ENCODE results near the gene DUSP9.
A peak's percentile ranks its signal among the peaks of the same experiment; 100 is the strongest.
"Not testable (repeated sequence)": the region's sequence is repeated elsewhere in the genome, so short reads cannot be mapped to it uniquely, and the experiment has no call there.

DUSP9 gene

DNA sequence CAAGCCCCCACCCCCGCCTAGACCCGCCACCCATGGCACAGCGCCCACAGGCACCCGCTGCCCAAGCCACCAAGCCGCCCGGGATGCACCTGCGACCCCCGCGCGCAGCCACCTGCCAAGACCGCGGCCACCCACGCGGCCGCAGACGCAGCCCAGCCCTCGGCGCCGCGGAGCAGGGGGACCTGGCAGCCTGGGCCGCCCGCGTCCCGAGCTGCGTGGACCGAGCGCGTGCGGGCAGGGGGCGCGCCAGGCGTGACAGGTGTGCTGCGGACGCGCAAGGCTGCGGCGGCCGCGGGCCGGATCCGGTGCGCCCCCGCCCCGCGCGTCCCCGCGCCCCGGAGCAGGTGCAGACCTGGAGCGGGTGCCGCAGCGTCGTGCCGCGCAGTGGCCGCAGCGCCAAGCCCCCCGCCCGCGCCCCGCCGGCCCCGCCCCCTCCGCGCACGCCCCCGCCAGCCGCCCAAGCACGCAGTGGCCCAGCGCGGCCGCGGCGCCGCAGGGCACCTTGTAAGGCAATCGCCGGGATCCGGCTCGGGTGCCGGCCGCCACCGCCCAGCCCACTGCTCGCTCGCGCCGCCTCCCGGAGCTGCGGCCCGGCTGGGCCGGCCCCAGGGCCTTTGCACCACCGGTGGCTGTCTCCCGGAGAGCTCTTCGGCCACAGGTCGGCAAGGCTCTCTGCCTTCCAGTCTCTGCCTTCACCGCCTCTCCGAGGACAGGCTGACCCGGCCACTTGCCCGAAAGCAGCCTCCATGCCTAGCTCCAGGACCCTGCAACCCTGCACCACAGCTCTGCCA is 26.6 kb downstream of the DUSP9 start, which contains the start of gene PNCK:
Gene PNCK, minus strand, starts transcription at position 386 of the 791 bp plus-strand sequence. CDS start 737 bp downstream, outside the sequence.
- DNase-seq: no peak

DNA sequence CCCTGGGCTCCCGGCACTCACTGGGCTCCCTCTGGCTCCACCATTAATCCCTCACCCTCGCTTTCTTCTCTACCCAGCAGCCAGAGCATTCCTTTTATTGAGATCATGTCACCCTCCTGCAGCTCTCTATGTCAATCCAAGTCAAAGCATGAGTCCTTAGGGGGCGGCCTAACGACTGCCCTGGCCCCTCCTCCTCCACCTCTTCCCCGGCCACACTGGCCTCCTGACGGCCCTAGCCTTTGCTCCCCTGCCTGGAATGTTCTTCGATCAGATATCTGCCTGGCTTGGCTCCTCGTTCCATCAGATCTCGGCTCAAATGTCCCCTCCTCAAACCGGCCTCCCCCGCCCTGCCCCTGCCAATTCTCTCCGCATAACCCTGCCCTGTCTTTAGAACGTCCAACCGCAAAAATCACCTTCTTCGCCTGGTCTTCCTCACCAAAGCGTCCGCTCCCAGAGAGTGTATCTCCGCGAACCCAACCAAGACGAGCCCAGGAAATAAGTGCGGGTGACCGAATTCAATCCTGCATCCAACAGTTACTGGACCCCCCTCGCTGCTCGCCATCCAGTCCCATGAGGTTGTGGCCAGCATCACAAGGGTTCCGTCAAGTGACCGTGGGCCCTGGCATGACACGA is 27.3 kb downstream of the DUSP9 start:
- DNase-seq: no peak

DNA sequence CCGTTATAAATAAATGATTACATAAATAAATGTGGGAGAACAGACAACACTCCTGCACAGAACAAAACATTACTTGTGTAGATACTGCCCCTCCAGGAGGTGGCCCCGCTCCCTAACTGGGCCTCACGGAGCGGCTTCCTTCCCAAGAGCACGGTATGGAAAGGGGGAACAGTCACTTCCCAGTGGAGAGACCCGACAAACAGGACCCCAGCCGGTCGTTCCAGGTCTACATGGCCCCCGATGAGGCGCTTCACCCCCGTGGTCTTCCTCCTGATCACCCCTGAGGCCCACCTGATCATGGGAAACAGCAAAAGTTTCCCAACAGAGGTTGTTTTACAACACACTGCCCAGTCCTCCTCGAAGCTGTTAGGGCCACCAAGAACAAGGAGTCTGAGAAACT is 34.2 kb downstream of the DUSP9 start:
- no peak for DNase-seq

DNA sequence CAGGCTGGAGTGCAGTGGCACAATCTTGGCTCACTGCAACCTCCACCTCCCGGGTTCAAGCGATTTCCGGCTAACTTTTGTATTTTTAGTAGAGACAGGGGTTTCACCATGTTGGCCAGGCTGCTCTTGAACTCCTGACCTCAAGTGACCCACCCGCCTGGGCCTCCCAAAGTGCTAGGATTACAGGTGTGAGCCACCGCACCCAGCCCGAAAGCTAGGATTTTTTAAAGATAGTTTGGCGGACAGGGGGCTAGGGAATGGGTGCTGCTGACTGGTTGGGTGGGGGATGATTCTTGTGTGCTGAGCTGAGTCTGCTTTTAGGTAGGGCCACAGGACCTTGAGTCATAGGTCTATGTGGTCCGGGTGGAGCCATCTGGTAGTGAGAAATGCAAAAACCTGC is 36.5 kb downstream of the DUSP9 start:
- not testable (repeated sequence) for DNase-seq

DNA sequence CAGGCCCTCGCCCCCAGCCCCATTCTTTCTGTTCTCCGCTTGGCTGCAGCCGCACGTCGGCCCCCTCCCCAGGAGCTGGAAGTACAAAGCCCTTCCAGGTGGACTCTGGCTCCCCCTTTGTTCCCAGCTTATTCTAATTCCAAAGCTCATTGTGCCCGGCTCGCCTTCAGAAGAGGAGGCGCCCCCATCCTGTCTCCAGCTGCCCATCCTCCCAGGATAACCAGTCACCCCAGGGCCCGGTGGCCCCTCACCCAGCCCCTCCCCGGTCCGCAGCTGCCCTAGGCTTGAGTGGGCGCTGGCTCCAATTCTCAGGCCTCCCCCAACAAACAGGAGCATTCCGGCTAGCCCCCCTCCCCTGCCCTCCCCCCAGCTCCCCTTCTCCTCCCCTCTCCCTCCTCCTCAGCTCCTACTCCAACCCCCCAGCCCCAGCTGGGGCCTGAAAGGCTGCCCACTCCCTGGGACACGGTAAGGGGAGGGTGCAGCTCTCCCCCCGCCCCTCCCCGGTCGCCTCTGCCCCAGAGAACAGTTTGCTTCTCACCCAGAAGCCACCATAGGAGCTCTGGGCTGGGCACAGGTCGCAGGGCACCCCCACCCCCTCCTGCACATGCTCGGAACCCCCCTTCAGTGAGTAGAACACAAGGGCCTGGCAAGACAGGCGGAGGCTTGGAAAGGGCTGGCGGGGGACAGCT is 37.6 kb downstream of the DUSP9 start:
- no peak for DNase-seq

DNA sequence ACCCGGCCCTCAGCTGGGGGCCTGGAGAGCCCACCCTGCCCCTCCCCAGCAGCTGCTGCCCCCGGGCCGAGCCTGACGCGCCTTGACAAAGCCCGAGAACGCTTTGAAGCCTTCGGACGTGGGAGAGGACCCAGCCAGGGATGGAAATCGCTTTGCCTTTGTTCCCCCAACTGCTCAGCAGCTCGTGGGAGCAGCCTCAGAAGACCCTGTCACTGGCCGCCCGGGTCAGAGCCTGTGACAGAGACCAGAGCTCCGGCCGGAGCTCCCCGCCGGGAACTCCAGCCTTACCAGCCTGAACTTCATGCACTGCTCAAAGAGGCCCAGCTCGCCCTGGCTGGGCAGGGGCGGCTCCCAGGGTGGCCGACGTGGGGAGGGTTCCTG is 38.1 kb downstream of the DUSP9 start:
- no peak for DNase-seq

DNA sequence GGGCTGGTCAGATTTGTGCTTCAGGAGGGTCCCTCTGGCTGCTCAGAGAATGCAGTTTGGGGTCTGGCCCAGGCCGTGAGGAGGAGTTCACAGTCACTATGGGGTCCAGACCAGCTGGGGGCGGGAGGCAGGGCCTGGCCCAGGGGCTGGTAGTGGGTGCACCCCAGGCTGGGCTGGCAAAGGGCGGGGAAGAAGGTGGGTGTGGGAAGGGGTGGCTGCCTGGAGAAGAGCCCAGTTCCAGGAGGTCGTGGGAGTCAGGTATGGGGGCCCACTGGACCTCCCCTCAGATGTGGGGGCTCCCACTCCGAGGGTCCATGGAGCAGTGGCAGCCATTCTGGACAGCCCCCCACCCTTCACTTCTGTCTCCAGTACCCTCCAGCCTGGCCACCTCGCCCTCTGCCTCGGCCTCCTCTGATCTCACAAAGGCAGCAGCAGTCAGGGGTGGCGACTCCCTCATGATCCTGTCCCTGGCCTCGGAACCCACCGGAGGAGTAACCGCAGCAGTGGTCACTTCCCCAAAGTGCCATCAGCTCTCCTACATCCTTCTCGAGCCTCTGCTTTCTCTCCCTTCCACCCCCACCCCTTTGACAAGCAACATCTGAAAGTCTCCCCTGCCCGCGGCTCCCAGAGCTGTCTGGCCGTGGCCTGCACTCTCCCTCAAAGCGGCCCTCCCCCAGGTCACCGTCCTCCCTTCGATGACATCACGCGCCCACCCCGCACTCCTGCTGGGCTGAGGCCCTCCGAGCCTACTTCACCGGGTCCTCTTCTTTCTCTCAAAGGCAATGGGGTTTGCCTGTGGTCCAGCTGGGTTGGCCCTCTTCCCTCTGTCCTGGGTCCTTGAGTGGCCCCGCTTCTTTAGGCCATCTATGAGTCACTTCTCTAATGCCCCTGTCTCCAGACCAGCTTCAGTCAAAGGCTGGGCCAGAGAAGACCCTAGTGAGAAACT is 39.0 kb downstream of the DUSP9 start:
- no peak for DNase-seq

DNA sequence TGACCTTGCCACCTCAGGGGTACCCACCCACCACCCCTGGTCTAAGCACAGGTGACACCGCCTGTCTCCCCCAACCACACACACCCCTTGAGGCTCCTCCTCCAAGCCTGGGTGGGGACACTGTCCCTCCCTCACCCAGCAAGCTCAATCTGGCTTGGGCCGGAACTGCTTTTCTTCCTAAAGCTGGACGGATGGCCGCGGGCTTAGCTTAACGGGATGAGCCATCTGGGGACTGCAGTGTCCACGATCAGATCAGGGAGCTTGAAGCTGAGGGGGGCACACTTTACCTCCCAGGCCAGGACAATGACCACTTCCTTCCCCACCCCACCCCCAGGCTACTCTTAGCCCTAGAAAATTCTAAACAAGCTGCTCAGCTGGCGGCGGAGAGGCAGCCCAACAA is 39.7 kb downstream of the DUSP9 start:
- no peak for DNase-seq

DNA sequence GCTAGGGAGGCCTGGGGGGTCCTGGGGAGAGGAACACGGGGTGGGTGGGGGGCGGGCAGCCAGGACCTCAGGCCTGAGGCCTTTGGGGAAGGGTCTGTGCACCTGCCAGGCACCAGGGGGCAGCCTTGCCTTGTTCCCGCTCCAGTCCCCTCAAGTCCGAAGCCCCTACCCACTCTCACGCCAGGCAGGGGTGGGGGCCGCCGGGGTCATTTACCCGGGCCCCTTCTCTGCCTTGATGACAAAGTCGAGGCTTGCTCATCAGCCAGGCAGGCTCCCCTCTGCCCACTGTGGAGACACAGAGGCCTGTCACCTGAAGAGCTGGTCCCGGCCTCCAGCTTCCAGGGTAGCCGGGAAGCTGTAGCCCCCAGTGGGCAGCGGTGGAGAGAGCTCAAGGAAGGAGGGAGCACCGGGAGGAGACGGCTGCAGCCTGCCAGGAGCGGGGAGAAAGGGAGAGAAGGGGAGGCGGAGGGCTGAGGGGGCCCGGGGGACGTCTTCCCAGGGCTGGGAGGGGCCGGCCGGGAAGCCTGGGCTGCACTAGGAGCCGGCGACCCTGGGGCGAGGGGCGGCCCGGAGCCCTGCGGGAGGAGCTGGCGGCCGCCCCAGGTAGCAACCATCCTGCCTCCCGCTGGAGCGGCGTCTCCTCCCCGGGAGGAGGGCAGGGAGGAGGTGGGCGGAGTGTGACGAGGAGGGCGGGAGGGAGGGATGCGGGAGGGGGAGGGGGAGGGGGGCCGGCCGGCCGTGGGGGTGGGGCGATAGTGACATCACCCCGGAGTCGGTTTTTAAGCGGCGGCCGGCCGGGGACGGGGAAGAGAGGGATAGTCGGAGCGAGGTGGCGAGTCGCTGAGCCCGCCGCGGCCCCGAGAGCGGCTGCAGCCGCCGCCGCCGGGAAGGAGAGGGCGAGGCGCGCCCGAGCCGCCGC is 40.4 kb downstream of the DUSP9 start, which contains the start of gene SLC6A8:
Gene SLC6A8, plus strand, starts transcription at position 806 of the 919 bp plus-strand sequence. CDS start 649 bp downstream, outside the sequence.
- DNase-seq: peak; percentile 69

DNA sequence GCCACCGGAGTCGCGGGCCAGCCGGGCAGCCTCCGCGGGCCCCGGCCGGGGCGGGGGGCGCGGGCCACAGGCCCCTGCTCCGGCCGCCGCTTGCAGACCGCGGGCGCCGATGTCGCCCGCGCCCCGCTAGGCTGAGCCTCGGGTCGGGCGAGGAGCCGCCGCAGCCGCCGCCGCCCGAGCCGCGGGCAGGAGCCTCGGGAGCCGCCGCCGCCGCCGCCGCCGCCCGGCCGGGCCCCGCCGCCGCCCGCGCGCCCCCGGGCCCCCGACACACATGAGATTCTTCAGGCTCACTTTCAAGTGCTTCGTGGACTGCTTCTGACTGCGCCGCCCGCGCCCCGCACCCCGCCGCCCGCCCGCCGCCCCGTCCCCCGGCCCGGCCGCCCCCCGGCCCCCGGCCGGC is 41.1 kb downstream of the DUSP9 start:
- no peak for DNase-seq

DNA sequence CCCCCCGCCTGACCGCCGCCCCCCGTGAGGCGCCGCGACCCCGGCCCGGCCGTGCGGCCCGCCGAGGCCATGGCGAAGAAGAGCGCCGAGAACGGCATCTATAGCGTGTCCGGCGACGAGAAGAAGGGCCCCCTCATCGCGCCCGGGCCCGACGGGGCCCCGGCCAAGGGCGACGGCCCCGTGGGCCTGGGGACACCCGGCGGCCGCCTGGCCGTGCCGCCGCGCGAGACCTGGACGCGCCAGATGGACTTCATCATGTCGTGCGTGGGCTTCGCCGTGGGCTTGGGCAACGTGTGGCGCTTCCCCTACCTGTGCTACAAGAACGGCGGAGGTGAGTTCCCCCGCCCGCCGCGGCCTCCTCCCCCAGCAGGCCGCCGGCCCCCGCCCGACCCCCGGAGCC is 41.5 kb downstream of the DUSP9 start:
- no peak for DNase-seq

DNA sequence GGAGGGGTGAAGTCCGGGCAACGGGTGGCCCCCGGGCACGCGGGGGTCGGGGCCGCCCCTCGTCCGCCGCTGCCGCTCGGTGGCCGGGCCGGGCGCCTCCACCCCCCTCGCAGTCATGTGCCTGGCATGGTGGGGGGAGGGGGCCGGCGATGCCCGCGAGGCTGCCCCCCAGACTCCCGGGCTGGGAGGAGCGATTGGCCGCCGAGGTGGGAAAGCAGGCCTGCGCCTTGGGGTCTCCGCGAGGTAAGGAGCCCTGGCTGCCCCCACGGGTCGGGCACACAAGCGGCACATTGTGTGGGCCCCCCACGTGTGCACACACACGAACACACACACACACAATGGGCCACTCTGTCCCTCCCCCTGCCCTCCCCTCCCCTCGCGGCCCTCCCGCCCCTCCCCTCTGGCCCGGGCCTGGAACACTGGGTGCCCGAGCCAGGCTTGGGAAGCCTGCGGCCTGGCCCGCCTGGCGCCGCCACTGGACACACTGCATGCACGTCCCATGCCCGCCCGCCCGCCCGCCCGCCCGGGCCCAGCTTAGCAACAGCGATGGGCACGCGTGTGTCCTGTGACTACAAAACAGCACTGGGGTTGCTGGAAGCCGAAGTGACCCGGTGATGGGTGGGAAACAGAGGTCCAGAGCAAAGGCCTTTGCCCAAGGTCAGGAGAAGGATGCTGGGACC is 42.0 kb downstream of the DUSP9 start:
- peak; percentile 43 for DNase-seq

DNA sequence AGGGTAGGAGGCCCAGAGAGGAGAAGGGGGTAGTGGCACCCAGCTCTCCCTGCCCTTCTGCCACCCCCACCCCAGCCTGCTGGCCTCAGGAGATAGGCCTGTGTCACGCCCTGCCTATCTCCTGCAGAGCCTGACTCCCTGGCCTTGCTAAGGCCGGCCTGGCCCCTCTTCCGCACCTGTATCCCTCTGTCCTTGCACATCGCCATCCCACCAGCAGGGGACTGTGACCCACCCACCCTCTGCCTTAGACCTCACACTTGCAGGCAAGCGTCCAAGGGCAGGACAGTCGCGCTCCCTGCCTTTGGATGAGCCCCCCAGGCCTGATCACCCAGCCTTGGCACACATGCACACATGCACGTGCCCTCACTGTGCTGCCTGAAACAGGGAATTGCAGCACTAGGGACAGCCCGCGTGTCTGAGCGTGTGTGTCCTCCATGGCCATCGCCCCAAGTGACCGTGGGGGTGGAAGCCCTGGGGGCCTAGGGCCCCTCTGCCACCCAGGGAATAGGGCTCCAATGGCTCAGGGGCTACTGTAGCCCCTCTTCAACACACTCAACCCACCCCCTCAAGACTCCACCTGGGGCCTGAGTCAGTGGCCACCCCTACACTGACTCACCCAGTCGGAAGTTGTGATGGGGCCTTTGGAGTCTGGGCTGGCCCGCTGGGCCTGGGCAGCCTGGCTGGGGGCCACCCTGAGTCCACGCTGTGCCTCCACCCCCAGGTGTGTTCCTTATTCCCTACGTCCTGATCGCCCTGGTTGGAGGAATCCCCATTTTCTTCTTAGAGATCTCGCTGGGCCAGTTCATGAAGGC is 42.9 kb downstream of the DUSP9 start:
- DNase-seq: peak; percentile 30

DNA sequence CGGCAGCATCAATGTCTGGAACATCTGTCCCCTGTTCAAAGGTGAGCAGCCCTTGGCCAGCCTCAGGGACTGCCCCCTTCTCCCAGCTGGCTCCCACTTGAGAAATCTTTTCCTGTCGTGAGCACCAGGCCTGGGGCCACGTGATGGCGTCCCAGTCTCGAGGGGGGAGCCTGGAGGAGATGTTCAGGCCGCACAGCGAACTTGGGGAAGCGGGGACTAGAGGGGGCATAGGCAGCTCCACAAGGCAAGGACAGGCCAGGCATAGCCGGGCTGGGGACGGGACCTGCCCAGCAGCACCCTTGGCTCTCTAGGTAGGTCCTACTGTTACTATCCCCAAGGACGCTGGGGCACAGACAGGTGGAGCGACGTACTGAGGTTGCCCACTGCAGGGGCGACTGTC is 43.5 kb downstream of the DUSP9 start:
- DNase-seq: no peak

DNA sequence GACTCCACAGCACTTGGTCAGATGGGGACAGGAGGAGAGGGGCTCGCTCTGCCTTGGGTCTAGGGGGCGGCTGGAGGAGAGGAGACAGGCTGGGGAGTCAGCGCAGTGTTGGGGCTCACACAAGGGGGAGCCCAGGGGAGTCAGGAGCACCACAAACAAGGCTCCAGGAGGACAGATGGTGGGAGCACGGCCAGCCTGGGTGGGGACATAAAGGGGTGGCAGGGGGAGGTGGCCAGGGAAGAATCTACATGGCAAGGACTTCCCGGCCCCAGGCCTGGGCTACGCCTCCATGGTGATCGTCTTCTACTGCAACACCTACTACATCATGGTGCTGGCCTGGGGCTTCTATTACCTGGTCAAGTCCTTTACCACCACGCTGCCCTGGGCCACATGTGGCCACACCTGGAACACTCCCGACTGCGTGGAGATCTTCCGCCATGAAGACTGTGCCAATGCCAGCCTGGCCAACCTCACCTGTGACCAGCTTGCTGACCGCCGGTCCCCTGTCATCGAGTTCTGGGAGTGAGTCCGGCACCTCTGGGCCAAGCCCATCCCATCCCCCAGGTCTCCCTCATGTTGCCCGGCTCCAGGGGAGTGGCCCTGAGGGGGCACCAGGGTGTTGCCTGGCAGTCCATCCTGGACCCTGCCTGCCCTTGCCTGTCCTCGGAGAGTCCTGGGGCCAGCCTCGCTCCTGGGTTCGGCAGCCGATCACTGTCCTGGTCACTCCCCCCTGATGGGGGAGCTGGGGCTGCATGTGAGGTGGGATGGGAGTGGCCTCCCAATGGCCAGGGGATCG is 44.2 kb downstream of the DUSP9 start:
- not testable (repeated sequence) for DNase-seq

DNA sequence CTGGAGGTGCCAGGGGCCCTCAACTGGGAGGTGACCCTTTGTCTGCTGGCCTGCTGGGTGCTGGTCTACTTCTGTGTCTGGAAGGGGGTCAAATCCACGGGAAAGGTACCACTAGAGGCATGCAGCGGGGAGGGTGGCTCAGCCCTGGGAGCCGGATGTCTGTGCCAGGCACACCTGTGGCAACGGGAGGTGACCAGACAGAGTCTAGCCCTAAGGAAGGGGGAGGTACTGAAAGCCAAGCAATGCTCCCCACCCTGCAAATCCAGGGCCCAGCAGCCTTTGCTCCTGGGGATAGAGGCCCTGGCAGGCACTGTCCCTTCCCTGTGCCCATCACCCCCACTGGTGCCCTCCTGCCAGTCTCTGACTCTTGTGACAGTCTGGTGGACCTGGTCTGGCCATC is 45.0 kb downstream of the DUSP9 start:
- no peak for DNase-seq

DNA sequence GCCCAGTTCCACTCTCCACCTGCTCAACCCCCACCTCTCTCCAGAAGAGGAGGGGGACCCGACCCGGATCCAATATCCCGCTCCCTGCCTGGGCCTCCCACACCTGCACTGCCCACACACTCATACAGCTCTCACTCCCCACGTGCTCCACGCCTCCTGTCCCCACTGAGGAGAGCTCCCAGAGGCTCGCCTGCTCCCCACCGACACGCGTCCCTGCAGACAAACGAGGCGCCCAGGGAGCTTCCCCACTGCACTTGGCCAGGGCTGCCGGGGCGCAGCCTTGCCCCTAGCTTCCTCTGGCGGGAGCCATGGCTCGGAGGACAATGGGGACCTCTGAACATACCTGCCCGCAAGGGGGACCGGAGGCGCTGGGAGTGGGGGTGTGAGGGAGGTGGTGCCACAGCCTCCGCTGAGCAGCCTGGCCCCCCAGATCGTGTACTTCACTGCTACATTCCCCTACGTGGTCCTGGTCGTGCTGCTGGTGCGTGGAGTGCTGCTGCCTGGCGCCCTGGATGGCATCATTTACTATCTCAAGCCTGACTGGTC is 45.7 kb downstream of the DUSP9 start:
- DNase-seq: no peak

DNA sequence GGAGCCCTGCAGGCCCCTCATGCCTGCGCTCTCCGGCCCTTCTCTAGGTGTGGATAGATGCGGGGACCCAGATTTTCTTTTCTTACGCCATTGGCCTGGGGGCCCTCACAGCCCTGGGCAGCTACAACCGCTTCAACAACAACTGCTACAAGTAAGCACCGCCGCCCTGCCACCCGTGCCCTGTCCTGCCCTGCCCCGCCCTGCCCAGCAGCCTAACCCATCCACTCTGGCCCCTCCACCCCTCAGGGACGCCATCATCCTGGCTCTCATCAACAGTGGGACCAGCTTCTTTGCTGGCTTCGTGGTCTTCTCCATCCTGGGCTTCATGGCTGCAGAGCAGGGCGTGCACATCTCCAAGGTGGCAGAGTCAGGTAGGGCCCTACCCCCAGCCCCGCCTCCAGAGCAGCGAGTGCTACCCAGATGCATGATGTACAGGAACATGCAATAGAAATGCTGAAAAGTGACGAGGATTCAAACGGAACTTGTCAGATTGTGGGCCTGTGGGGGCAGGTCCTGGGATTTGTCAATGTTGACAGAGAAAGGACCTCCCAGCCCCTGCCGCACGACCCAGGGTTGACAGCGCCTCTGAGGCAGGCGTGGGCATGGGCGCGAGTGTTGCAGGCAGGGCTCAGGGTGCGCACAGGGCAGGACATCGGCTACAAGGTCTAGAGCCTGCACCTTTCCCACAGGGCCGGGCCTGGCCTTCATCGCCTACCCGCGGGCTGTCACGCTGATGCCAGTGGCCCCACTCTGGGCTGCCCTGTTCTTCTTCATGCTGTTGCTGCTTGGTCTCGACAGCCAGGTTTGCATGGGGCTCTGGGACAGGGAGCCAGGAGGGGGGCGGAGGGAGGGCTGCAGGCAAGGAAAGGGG is 46.4 kb downstream of the DUSP9 start:
- no peak for DNase-seq

Data from EL (cell line).